Tibial nerve (tissue), 3 donors: ENCODE measurements around the gene CLIP2.

Experiments used
- POLR2A ChIP-seq, 2 donors: fragments of 450-650 bp; IDR thresholded peaks; one replicate each; pipeline ENCODE4 v1.6.1; 2017; ENCODE audit warnings: antibody characterized with exemption in 2 of 2, mild to moderate bottlenecking in 2 of 2, moderate library complexity in 2 of 2
- TF ChIP-seq, protein P1 (sequence below), 5 experiments: fragments of 200-600 bp in 3 of 5; fragments of 450-650 bp in 2 of 5; sonication (generic) in 3 of 5; IDR thresholded peaks; one replicate each; pipeline ENCODE4 v1.5.1; 2016 to 2019; ENCODE audit warnings: antibody characterized with exemption in 5 of 5, mild to moderate bottlenecking in 3 of 5, moderate library complexity in 2 of 5

DNA sequence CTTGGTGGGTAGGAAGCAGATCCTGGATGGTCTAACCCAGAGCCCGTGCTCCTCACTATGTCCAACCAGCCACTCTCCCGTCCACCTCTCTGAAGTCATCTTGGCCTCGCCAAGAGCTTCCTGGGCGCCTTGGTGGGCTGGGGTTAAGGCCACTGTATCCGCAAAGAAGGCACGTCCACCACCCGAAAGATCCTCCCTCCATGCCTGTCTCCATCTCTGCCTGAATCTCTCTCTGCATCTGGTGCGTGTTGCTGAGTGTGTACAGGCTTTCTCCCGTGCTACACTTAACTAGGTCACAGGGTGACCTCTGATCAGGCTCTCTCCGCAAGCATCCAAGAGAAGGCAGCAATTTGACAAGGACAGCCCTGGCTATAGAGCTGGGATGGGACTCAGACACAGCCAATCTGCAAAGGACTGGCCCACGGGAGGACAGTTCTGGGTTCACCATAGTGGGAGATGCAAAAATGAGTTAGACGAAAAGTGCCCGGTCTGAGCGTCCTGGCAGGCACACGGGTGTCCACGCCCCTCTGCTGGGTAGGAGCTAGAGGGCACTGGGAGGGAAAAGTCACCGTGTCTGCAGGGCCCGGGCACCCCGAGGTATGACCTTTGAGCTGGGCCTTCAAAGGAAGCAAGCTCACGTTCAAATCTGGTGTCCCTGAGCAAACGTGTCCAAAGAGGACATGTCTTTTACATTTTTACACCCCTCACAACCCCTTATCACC lies 25.6 kb upstream of the CLIP2 start:
- TF ChIP-seq, protein P1, sequence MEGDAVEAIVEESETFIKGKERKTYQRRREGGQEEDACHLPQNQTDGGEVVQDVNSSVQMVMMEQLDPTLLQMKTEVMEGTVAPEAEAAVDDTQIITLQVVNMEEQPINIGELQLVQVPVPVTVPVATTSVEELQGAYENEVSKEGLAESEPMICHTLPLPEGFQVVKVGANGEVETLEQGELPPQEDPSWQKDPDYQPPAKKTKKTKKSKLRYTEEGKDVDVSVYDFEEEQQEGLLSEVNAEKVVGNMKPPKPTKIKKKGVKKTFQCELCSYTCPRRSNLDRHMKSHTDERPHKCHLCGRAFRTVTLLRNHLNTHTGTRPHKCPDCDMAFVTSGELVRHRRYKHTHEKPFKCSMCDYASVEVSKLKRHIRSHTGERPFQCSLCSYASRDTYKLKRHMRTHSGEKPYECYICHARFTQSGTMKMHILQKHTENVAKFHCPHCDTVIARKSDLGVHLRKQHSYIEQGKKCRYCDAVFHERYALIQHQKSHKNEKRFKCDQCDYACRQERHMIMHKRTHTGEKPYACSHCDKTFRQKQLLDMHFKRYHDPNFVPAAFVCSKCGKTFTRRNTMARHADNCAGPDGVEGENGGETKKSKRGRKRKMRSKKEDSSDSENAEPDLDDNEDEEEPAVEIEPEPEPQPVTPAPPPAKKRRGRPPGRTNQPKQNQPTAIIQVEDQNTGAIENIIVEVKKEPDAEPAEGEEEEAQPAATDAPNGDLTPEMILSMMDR (IDR thresholded peaks at IDR 0.05) = no peak
- no peak for TF ChIP-seq POLR2A (IDR thresholded peaks at IDR 0.05)
